SHP77 treated with DMSO at 0.1 percent for 48 hours (cell line): ENCODE results near the gene E4F1.

Source experiments
- DNase-seq: peaks from one replicate; lab custom pipeline; 2025; lab: John Stamatoyannopoulos, UW

Gene E4F1

DNA sequence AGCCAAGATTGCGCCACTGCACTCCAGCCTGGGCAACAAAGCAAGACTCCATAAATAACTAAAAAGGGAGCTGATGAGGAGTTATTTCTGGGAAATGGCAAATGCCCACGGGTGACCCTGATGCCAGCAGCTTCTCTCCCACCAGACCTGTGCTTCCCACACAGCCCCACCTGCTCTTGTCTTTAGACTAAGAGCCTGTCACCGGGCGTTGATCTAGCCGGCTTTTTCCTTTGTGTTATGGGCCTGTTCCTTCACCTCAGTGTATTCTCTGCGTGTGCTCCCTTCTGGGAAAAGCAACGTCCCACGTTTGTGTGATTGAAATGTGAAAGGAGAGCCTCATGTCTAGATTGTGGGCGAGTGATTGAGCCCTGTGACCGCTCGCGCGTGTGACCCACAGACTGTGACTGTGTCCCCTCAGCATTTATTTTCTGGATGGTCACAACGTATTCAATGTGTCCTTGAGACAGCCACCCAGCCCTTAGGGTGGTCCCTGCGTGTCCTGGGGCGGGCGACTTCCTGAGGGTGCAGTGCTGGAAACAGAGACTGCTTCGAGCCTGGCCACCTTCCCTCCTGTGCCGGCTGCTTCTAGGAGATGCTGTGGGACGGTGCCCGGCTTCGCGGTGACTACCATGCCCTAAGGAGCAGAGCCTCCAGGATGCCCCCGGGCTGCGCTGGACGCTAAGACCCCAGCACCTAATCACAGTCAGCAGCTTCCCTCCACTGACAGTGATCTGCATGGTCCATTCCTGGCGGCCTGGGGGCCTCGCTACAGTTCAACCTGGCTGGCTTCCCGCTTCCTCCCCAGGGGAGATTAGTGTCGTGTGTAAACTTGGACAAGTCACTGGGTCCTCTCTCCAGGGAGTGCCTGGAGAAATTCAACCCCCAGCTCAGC is 52.3 kb downstream of the E4F1 start:
- DNase-seq = no peak

DNA sequence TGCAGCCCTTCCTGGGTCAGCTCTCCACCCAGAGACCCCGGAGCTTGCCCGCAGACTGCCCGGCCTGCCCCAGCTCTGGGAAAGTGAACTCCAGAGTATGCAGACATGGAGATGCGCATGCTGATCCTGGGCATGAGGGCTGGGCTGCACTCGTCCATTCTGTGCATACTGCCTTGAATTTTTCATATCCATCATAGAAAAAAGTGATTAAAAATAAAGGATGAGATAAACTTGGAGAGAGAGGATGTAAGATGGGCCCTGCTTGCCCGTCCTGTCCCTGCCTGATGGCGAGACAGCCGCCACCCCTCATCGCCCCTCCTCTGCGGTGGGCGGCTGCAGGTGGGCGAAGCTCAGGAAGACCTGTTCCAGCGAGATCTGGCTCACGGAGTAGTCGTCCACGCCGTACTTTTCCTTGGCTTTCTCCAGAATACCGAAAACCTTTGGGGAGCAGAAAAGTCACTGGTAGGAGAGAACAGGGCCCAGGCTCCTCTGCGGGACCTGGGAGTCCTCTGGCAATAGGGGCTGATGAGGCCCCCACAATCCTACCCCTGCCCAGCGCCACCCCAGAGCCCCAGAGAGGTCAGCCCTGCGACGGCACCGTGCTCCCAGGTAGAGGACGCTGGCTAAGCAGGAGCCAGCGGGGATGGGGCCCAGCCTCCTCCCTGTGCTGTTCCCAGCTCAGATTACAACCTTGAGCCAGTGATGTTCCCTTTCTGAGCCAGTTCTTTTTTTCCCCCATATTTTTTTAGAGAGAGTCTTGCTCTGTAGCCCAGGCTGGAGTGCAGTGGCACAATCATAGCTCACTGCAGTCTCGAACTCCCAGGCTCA is 53.2 kb downstream of the E4F1 start:
- no peak for DNase-seq

DNA sequence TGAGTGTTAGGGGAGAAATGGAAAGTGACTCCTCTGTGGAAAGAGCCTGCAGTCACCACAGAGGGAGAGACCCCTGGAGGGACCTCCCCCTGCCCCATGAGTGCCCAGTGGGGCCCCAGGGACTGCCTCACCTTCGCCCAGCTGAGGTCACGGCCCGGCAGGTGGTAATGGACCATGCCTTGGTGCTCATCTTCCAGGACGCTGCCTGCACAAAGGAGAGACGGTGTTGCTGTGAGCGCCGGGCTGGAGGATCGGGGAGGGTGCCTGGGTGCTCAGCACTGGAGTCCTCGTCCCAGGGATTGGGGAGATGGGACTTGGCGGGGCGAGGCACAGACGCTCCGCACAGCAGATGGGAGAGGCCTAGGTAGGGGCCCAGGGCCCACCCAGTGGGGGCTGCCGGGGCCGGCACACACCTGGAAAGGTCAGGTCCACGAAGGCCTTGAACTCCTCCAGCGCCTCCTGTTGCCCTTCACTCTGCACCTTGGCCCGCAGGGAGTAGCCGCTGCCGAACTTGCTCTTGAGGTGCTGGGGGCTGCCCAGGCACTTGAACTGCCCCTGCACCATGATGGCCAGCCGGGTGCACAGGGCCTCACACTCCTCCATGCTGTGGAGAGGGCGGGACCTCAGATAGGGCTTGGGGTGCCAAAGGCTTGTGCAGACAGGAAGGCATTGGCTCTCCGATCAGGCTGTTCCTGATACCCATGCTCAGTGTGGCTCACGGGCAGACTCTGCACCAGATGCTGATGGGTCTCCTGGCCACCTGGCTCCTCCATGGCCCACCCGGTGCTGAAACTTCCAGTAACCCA is 54.3 kb downstream of the E4F1 start:
- no peak for DNase-seq

DNA sequence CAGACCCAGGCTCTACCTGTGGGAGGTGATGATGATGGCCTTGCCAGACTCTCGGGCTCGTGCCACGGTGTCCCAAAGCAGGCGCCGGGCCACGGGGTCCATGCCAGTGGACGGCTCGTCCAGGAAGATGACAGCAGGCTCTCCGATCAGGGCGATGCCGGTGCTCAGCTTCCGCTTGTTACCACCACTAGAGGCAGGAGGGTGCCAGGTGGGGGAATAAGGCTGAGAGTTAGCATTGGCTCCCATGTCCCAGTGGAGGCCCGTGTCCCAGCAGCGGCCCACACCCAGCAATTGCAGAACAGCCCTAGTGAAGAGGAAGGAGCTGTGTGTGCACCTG is 54.8 kb downstream of the E4F1 start:
- no peak for DNase-seq

DNA sequence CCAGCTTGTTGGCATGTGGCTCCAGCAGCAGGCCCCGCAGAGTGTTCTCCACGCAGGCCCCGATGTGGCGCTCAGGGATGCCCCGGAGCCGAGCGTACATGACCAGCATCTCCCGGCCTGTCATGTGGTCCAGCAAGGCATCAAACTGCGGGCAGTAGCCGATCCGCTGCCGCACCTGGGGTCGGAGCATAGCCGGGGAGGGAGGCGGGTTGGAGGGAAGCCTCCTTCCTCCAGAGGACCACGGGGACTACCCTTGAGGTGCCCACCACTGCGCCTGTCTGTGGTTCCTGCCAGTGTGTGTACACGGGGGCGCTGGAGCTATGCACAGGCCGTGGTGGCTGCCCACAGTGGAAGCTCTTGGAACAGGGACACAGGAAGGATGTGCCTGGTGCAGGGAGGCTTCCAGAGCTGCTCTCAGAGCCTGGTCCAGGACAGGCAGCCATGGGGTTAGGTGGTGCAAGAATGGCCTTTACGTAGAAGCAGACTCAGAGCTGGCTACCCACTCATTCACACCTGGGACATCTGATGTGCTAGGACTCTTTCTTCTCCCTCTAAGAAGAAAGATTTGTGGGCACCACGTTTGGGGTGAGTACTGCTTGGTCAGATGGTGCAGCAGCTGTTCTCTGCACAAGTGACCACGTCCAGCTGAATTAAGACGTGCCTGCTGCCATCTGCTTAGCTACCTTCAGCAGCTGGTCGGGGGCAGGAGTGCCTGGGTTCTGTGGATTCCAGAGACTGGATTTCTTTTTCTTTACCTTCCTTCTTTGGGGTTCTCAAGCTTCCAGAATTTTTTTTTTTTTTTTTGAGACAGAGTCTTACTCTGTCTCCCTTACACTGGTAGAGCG is 55.8 kb downstream of the E4F1 start:
- no peak for DNase-seq

DNA sequence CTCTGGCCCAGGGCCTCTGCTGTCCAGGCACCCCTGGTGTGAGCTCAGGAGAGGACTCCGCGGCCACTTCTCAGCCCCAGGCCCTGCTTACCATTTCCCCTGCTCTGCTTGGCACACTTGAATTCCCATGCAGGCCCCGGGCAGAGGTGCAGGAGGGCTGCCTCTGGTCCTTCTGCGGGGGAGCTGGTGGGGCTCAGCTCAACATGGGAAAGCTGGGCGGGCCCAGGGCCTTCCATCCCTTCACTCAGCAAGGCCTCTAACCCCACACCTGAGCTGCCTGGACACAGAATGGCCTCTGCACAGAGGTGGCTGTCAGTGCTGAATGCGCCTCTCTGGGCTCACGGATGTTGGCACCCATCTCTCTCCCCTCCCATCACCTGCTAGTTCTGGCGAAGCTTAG is 57.1 kb downstream of the E4F1 start:
- no peak for DNase-seq

DNA sequence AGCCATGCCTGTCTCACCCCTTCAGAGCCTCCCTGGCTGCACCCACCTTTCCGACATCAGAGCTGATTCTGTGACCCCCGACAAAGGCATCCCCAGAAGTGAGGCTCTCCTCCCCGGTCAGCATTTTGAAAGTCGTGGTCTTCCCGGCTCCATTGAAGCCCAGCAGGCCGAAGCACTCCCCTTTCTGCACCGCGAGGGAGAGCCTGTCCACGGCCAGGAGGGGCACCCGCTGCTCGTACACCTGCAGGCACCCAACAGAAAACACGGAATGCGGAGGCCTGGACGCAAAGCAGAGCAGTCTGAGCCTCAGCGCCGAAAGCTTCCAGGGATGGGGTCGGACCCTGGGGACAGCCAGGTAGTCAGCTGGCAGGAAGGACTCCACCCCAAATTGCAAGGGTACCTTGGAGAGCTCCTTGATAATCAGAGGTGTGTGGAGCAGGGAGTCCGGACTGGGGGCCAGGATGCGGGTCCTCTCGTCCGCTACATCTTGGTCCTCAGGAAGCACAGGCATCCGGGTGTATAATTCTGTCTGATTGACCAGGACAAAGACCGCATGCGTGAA is 57.7 kb downstream of the E4F1 start:
- DNase-seq = no peak

DNA sequence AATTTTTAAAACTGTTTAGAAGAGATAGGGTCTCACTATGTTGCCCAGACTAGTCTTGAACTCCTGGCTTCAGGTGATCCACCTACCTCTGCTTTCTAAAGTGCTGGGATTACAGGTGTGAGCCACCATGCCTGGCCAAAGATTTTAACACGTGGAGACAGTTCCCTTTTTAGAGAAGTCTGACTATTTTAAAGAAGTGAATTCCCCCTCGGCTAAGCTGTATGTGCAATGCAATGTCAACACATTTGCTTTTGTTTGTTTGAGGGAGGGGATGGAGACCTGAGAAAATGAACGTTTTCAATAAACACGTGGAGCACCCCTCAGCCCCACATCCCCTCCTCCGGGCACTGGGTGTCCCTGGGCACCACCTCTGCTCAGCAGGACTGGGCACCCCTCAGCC is 58.9 kb downstream of the E4F1 start:
- no peak for DNase-seq

DNA sequence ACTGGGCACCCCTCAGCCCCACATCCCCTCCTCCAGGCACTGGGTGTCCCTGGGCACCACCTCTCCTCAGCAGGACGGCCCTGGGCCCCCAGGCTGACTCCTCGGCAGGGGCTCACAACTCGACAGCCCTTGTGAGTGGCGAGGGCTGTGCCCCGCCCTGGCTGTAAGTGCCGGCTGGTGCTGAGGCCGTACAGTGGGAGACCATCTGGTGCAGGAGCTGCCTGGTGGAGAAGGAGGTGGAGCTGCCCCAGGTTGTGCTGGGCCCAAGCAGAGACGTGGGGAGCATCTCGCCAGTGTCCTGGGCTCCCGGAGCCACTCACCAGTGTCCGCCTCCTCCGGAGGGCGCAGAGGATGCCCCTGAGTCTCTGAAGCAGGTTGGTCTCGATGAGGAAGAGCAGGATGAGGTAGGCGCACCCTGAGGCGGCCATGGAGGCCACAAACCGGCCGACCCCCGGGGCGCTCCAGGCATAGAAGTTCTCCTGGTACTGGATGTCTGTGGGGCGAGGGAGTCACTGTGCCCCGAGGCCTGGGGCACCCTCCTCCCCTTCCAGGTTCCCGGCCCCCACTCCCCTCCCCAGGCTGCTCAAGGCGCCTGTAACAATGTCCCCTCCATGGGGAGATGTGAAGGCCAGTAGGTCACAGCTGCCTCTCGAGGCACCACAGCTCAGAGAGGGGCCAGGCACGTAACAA is 59.6 kb downstream of the E4F1 start:
- no peak for DNase-seq

DNA sequence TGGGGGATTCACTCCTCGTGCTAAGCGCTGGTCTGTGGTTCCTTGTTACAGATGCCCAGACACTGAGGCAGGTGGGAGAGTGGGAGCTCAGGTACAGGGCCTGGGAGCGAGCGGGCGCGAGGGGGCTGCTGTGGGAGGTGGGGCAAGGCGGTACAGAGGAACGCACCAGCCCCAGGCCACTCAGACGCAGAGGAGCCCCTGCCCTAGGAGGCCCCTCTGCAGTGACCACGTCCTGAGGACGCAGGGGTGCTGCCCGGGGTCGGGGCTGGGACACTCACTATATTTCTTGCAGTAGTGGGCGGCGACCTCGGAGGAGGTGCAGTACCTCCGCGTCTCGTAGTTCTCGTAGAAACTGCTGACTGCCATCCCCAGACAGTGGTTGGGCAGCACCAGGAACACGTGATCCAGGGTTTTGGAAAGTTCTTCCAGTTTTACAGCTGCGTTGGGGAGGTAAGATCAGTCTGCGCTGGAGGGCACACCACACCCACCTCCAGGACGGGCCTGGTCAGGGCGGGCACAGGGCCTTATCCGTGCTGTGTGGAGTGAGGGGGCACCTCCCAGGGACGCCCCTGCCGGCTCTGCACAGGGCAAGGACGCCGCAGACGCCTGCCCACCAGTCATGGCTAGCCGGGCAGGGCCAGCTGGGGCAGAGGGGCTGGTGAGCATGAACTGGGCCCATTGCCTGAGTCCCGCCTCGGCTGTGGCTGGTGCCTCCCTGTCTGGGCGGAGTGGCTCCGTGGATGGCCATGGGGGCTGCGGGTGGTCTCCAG is 60.8 kb downstream of the E4F1 start:
- DNase-seq = no peak

DNA sequence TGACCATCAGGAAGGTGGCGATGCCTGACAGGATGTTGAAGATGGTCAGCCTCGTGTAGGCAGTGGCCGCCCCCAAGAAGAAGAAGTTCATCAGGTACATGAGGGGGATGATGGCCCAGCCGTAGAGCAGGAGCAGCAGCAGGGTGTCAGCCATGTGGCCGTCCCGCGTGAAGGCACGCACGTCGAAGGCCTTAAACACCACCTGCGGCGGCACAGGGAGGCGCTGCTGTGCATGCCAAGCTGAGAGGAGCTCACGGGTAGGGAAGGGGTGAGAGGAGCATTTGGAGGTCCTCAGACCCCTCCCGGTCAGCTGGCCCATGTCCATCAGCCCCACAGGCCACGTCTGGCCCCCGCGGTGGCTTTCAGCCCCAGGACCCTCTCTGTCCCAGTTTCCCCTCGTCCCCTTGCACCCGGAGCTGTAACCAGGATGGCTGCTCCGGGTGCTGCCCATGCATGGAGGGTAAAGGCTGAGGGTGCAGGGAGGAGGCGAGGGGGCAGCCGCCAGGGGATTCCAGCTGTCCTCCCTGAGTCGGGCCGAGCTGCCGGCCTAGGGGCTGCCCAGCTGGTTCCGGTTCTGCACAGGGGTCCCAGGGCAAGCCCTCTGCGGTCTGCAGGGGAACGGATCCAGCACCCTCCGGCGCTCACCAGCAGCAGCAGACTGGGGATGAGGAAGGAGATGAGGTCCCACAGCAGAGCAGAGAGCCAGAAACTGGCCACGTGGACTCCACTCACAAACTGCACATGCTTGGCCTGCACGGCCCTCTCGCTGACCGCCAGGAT is 61.6 kb downstream of the E4F1 start:
- no peak for DNase-seq
